GM19035 (cell line): Measurements from ENCODE around the gene SNRPF.

Source experiments
- ATAC-seq: cut with Tn5 transposase; IDR thresholded peaks from one replicate; pipeline ENCODE4 v1.9.1; 2021; ENCODE audit not compliant: unreplicated experiment

The SNRPF gene

GRCh38 chr12:95859344-95859816 is 628 bp downstream of the SNRPF start:
- ATAC-seq = peak; percentile 21

GRCh38 chr12:95859947-95860850 is 1.4 kb downstream of the SNRPF start:
- ATAC-seq = no peak

GRCh38 chr12:95862038-95862437 is 3.3 kb downstream of the SNRPF start:
- ATAC-seq = no peak

GRCh38 chr12:95863337-95863736 is 4.6 kb downstream of the SNRPF start:
- ATAC-seq = no peak

GRCh38 chr12:95870897-95871296 is 12.1 kb downstream of the SNRPF start:
- no peak for ATAC-seq

- no peak for ATAC-seq
Measured at GRCh38 chr12:95874452-95874851, 15.7 kb downstream of the SNRPF start.

GRCh38 chr12:95877622-95878021 is 18.9 kb downstream of the SNRPF start:
- ATAC-seq = no peak

- no peak for ATAC-seq
Measured at GRCh38 chr12:95880895-95881294, 22.1 kb downstream of the SNRPF start.

GRCh38 chr12:95881331-95881955 is 22.7 kb downstream of the SNRPF start:
- ATAC-seq = no peak

- ATAC-seq = no peak
Measured at GRCh38 chr12:95882080-95882479, 23.3 kb downstream of the SNRPF start.

GRCh38 chr12:95882873-95883272 is 24.1 kb downstream of the SNRPF start:
- no peak for ATAC-seq

- ATAC-seq = no peak
Measured at GRCh38 chr12:95884998-95885397, 26.2 kb downstream of the SNRPF start.

- ATAC-seq = no peak
Measured at GRCh38 chr12:95887311-95887710, 28.6 kb downstream of the SNRPF start.

- no peak for ATAC-seq
Measured at GRCh38 chr12:95890958-95891357, 32.2 kb downstream of the SNRPF start.

GRCh38 chr12:95896846-95897245 is 38.1 kb downstream of the SNRPF start:
- ATAC-seq = no peak

GRCh38 chr12:95898081-95898480 is 39.3 kb downstream of the SNRPF start:
- no peak for ATAC-seq

- ATAC-seq = no peak
Measured at GRCh38 chr12:95908573-95908972, 49.8 kb downstream of the SNRPF start.

- no peak for ATAC-seq
Measured at GRCh38 chr12:95909871-95910270, 51.1 kb downstream of the SNRPF start.
